ENCODE results near the gene IDH3B. TPM values are rescaled to one million over a fixed set of nuclear protein-coding genes. Genes with fewer than 3 reads are reported as not detected.
A peak's percentile ranks its signal among the peaks of the same experiment; 100 is the strongest.

IDH3B gene
- total RNA-seq, 1 donor from 2014 or later = 121 TPM

- intact Hi-C loops (cut with DNase I) = no loop called here
- DNase-seq (ENCODE audit: low spot score) = no peak
Observed at GRCh38 chr20:2671977-2672376, 8.0 kb upstream of the IDH3B start.

- DNase-seq (ENCODE audit: low spot score) = no peak
- intact Hi-C loops (cut with DNase I) = loop anchor here (1.0 to 5.0 kb wide), 3 partner anchors 10 to 191 kb away; partner anchors contain the start of genes PCED1A, SNRPB and VPS16
Observed at GRCh38 chr20:2663364-2663886, 591 bp downstream of the IDH3B start.

- no peak for DNase-seq (ENCODE audit: low spot score)
- intact Hi-C loops (cut with DNase I) = no loop called here
Observed at GRCh38 chr20:2659547-2659946, 4.5 kb downstream of the IDH3B start.

- DNase-seq (ENCODE audit: low spot score) = no peak
- intact Hi-C loops (cut with DNase I) = no loop called here
Observed at GRCh38 chr20:2658414-2659354, 5.3 kb downstream of the IDH3B start.

- intact Hi-C loops (cut with DNase I) = no loop called here
- DNase-seq (ENCODE audit: low spot score) = no peak
Observed at GRCh38 chr20:2657674-2658073, 6.3 kb downstream of the IDH3B start.

GRCh38 chr20:2657241-2657640 lies 6.8 kb downstream of the IDH3B start:
- DNase-seq (ENCODE audit: low spot score) = no peak
- intact Hi-C loops (cut with DNase I) = no loop called here

GRCh38 chr20:2656471-2657117 lies 7.4 kb downstream of the IDH3B start:
- intact Hi-C loops (cut with DNase I) = no loop called here
- no peak for DNase-seq (ENCODE audit: low spot score)

- DNase-seq (ENCODE audit: low spot score) = no peak
- intact Hi-C loops (cut with DNase I) = no loop called here
Observed at GRCh38 chr20:2655331-2656116, 8.5 kb downstream of the IDH3B start.

GRCh38 chr20:2654831-2655230 lies 9.2 kb downstream of the IDH3B start:
- intact Hi-C loops (cut with DNase I) = loop anchor here (5.0 kb wide), 1 partner anchor 128 kb away; no protein-coding TSS in a partner anchor
- DNase-seq (ENCODE audit: low spot score) = no peak

- intact Hi-C loops (cut with DNase I) = loop anchor here (5.0 kb wide), 1 partner anchor 127 kb away; no protein-coding TSS in a partner anchor
- no peak for DNase-seq (ENCODE audit: low spot score)
Observed at GRCh38 chr20:2654384-2654822, 9.6 kb downstream of the IDH3B start.

- DNase-seq (ENCODE audit: low spot score) = no peak
- intact Hi-C loops (cut with DNase I) = loop anchor here (1.0 to 5.0 kb wide), 2 partner anchors 10 to 126 kb away; no protein-coding TSS in a partner anchor
Observed at GRCh38 chr20:2653556-2654383, 10.2 kb downstream of the IDH3B start.

GRCh38 chr20:2652724-2653555 lies 11.1 kb downstream of the IDH3B start:
- intact Hi-C loops (cut with DNase I) = loop anchor here (1.0 to 5.0 kb wide), 2 partner anchors 10 to 126 kb away; no protein-coding TSS in a partner anchor
- DNase-seq (ENCODE audit: low spot score) = peak; percentile 78

- DNase-seq (ENCODE audit: low spot score) = peak; percentile 96
- intact Hi-C loops (cut with DNase I) = loop anchor here (5.0 kb wide), 1 partner anchor 125 kb away; no protein-coding TSS in a partner anchor
Observed at GRCh38 chr20:2651772-2652723, 12.0 kb downstream of the IDH3B start, which contains the start of gene NOP56. TSS of gene NOP56 (plus strand) at chr20:2652632. CDS start at chr20:2652661, 29 bp downstream.

GRCh38 chr20:2643708-2644107 lies 20.3 kb downstream of the IDH3B start:
- intact Hi-C loops (cut with DNase I) = no loop called here
- DNase-seq (ENCODE audit: low spot score) = no peak

- intact Hi-C loops (cut with DNase I) = no loop called here
- DNase-seq (ENCODE audit: low spot score) = no peak
Observed at GRCh38 chr20:2640899-2641298, 23.1 kb downstream of the IDH3B start.

GRCh38 chr20:2640260-2640659 lies 23.8 kb downstream of the IDH3B start:
- intact Hi-C loops (cut with DNase I) = no loop called here
- no peak for DNase-seq (ENCODE audit: low spot score)
